ENCODE data around the gene LDAH. TPM values are rescaled to one million over a fixed set of nuclear protein-coding genes. Genes with fewer than 3 reads are reported as not detected.

The LDAH gene
- total RNA-seq, 1 experiment from 2014 or later, result 17.2 TPM

DNA sequence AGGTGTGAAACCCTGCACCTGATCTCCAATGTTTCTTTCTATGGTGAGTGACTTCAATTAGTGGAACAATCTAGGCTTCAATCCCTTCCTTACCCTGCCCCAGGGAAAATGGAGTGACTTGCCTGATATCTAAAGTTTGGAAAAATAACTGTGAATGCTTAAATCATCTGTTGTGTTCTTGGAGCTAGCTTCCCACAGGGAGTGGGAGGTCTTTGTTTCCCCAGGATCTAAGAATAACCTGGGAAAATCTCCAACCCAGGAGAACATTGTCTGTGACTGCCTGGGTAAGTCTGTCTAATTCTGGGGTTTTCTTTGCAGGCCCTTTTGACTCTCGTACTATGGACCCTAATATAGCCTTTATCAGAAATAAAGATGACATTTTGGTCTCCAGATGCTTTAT is 13.6 kb upstream of the LDAH start:
- CTCF ChIA-PET, result no interaction called here
- ATAC-seq, result no peak

DNA sequence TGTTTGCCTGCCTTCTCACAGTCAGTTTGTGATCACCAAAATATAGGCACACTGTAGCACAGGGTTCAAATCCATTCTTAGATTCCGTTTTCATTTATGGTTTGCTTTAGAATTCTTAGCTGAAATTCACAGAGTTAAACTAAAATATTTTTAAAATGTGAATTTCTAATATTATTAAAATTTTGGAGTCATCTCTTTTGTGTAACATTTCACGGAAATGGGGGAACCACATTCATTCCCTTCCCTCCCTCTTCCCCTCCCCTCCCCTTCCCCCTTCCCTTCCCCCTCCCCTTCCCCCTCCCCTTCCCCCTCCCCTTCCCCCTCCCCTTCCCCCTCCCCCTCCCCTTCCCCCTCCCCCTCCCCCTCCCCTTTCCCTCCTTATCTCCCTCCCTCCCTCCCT is 11.4 kb upstream of the LDAH start:
- Histone ChIP-seq H3K27ac (ENCODE audit: low read length) (no peak overlapping the region), H3K9me3 (ENCODE audit: control insufficient read depth, insufficient read depth, low read depth, low read length) (no peaks in the 10 kb centered on the region), H3K36me3 (ENCODE audit: control insufficient read depth, insufficient read depth, low read length) (no peaks in the 10 kb centered on the region), H3K27me3 (ENCODE audit: control insufficient read depth, insufficient read depth, low read length) (peaks cover 7% of the 10 kb centered on the region), H3K4me3 (ENCODE audit: low read depth in 2 of 2, low read length in 2 of 2) (no peak overlapping the region), H3K4me1 (ENCODE audit: control insufficient read depth, insufficient read depth, low read length) (no peaks in the 10 kb centered on the region)
- ATAC-seq (no peak), DNase-seq (ENCODE audit: low read depth, low spot score) (no peak)
- TF ChIP-seq TCF7L2 (IDR thresholded peaks at IDR 0.05; ENCODE audit: low read depth, low read length) (no peak), POLR2AphosphoS5 (IDR thresholded peaks at IDR 0.05; ENCODE audit: low read depth, low read length) (no peak), SIN3A (IDR thresholded peaks at IDR 0.05; ENCODE audit: borderline replicate concordance, insufficient read depth, low read depth, low read length) (no peak)
- TF ChIP-seq, protein P1, sequence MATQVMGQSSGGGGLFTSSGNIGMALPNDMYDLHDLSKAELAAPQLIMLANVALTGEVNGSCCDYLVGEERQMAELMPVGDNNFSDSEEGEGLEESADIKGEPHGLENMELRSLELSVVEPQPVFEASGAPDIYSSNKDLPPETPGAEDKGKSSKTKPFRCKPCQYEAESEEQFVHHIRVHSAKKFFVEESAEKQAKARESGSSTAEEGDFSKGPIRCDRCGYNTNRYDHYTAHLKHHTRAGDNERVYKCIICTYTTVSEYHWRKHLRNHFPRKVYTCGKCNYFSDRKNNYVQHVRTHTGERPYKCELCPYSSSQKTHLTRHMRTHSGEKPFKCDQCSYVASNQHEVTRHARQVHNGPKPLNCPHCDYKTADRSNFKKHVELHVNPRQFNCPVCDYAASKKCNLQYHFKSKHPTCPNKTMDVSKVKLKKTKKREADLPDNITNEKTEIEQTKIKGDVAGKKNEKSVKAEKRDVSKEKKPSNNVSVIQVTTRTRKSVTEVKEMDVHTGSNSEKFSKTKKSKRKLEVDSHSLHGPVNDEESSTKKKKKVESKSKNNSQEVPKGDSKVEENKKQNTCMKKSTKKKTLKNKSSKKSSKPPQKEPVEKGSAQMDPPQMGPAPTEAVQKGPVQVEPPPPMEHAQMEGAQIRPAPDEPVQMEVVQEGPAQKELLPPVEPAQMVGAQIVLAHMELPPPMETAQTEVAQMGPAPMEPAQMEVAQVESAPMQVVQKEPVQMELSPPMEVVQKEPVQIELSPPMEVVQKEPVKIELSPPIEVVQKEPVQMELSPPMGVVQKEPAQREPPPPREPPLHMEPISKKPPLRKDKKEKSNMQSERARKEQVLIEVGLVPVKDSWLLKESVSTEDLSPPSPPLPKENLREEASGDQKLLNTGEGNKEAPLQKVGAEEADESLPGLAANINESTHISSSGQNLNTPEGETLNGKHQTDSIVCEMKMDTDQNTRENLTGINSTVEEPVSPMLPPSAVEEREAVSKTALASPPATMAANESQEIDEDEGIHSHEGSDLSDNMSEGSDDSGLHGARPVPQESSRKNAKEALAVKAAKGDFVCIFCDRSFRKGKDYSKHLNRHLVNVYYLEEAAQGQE (IDR thresholded peaks at IDR 0.05; ENCODE audit: insufficient read depth in 1 of 2, low read depth in 2 of 2, low read length in 1 of 2), result no peak
- TF ChIP-seq, protein P2, sequence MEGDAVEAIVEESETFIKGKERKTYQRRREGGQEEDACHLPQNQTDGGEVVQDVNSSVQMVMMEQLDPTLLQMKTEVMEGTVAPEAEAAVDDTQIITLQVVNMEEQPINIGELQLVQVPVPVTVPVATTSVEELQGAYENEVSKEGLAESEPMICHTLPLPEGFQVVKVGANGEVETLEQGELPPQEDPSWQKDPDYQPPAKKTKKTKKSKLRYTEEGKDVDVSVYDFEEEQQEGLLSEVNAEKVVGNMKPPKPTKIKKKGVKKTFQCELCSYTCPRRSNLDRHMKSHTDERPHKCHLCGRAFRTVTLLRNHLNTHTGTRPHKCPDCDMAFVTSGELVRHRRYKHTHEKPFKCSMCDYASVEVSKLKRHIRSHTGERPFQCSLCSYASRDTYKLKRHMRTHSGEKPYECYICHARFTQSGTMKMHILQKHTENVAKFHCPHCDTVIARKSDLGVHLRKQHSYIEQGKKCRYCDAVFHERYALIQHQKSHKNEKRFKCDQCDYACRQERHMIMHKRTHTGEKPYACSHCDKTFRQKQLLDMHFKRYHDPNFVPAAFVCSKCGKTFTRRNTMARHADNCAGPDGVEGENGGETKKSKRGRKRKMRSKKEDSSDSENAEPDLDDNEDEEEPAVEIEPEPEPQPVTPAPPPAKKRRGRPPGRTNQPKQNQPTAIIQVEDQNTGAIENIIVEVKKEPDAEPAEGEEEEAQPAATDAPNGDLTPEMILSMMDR (IDR thresholded peaks at IDR 0.05), result no peak
- in situ Hi-C loops (cut with HindIII; ENCODE audit: low pct_unique_long_range_greater_than_20kb, low sequenced_read_pairs), result no loop called here
- ChIA-PET CTCF (no interaction called here), POLR2A (no interaction called here)
- BruUV-seq (replicated peaks), result no TSS peak
- intact Hi-C loops (cut with micrococcal nuclease; ENCODE audit: unreplicated experiment), result no loop called here

More for the DNA sequence above, 13.6 kb upstream of the LDAH start:
- no peak for DNase-seq (ENCODE audit: low read depth, low spot score)
- Histone ChIP-seq H3K9me3 (ENCODE audit: control insufficient read depth, insufficient read depth, low read depth, low read length) (no peaks in the 10 kb centered on the region), H3K36me3 (ENCODE audit: control insufficient read depth, insufficient read depth, low read length) (no peaks in the 10 kb centered on the region), H3K27ac (ENCODE audit: low read length) (no peak overlapping the region), H3K27me3 (ENCODE audit: control insufficient read depth, insufficient read depth, low read length) (peaks cover 9% of the 10 kb centered on the region), H3K4me1 (ENCODE audit: control insufficient read depth, insufficient read depth, low read length) (no peaks in the 10 kb centered on the region), H3K4me3 (ENCODE audit: low read depth in 2 of 2, low read length in 2 of 2) (no peak overlapping the region)
- BruUV-seq (replicated peaks), result no TSS peak
- TF ChIP-seq SIN3A (IDR thresholded peaks at IDR 0.05; ENCODE audit: borderline replicate concordance, insufficient read depth, low read depth, low read length), result no peak
- in situ Hi-C loops (cut with HindIII; ENCODE audit: low pct_unique_long_range_greater_than_20kb, low sequenced_read_pairs), result no loop called here
- POLR2A ChIA-PET, result no interaction called here
- intact Hi-C loops (cut with micrococcal nuclease; ENCODE audit: unreplicated experiment), result no loop called here

DNA sequence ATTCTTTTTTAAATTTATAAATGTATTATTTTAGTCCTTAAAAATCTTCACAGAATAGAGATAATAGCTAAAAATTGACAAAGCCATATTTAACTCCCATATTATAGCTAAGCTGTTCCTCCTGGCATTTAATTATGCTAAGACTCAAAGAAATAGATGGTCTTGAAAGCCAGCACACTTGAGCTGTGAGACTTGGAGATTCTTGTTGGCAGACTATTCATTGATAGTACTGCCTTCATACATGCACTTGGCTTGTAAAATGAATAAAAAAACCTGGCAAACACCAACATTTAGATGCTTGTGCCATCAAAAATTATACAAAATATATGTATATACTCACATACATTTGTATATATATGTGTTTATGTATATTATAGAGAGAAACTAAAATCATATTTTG is 9.7 kb upstream of the LDAH start:
- no peaks in the 10 kb centered on the region for H3K36me3 ChIP-seq (ENCODE audit: control insufficient read depth, insufficient read depth, low read length)
- no peaks in the 10 kb centered on the region for H3K4me1 ChIP-seq (ENCODE audit: control insufficient read depth, insufficient read depth, low read length)
- ChIA-PET POLR2A (no interaction called here), CTCF (no interaction called here)
- H3K4me3 ChIP-seq (ENCODE audit: low read depth in 2 of 2, low read length in 2 of 2), result no peak overlapping the region
- no TSS peak for BruUV-seq (replicated peaks)
- no peak overlapping the region for H3K27ac ChIP-seq (ENCODE audit: low read length)
- intact Hi-C loops (cut with micrococcal nuclease; ENCODE audit: unreplicated experiment), result no loop called here
- TF ChIP-seq TCF7L2 (IDR thresholded peaks at IDR 0.05; ENCODE audit: low read depth, low read length) (no peak), POLR2AphosphoS5 (IDR thresholded peaks at IDR 0.05; ENCODE audit: low read depth, low read length) (no peak), SIN3A (IDR thresholded peaks at IDR 0.05; ENCODE audit: borderline replicate concordance, insufficient read depth, low read depth, low read length) (no peak)
- TF ChIP-seq, protein P2 (IDR thresholded peaks at IDR 0.05), result no peak
- TF ChIP-seq, protein P1 (IDR thresholded peaks at IDR 0.05; ENCODE audit: insufficient read depth in 1 of 2, low read depth in 2 of 2, low read length in 1 of 2), result no peak
- ATAC-seq (no peak), DNase-seq (ENCODE audit: low read depth, low spot score) (no peak)
- no peaks in the 10 kb centered on the region for H3K9me3 ChIP-seq (ENCODE audit: control insufficient read depth, insufficient read depth, low read depth, low read length)
- in situ Hi-C loops (cut with HindIII; ENCODE audit: low pct_unique_long_range_greater_than_20kb, low sequenced_read_pairs), result no loop called here
- H3K27me3 ChIP-seq (ENCODE audit: control insufficient read depth, insufficient read depth, low read length), result peaks cover 5% of the 10 kb centered on the region

Measured in Panc1 (cell line).